HepG2 (cell line): ENCODE data around the gene FBXW12. TPM values are rescaled to one million over a fixed set of nuclear protein-coding genes. Genes with fewer than 3 reads are reported as not detected.

Source experiments
- CERS6 ChIP-seq: sonication (generic); formaldehyde crosslinking; IDR thresholded peaks from 2 replicates; pipeline ENCODE4 v1.5.0; 2020; ENCODE audit warnings: missing genetic modification reagents
- FOSL2 ChIP-seq: sonication (generic); formaldehyde crosslinking; IDR thresholded peaks from 2 replicates; pipeline ENCODE4 v1.4.0; 2020; ENCODE audit warnings: missing genetic modification reagents
- HIC2 ChIP-seq: sonication (generic); formaldehyde crosslinking; IDR thresholded peaks from 2 replicates; pipeline ENCODE4 v1.9.0; 2022; ENCODE audit warnings: low read depth, missing genetic modification reagents
- HNF4A ChIP-seq: sonication (generic); formaldehyde crosslinking; IDR thresholded peaks from 2 replicates; pipeline ENCODE4 v1.4.0; 2020; ENCODE audit warnings: missing genetic modification reagents
- HOXA3 ChIP-seq: sonication (generic); formaldehyde crosslinking; IDR thresholded peaks from 2 replicates; pipeline ENCODE4 v1.5.0; 2020; ENCODE audit warnings: missing genetic modification reagents
- ISX ChIP-seq: sonication (generic); formaldehyde crosslinking; conservative IDR thresholded peaks from 2 replicates; pipeline ENCODE4 v1.5.0; 2020; ENCODE audit warnings: missing genetic modification reagents
- KLF11 ChIP-seq: IDR thresholded peaks from 2 replicates; pipeline ENCODE4 v1.6.1; 2016; ENCODE audit warnings: missing compliant biosample characterization
- KMT2A ChIP-seq: sonication (generic); formaldehyde crosslinking; IDR thresholded peaks from 2 replicates; pipeline ENCODE4 v1.4.0; 2020; ENCODE audit warnings: missing genetic modification reagents
- MEIS1 ChIP-seq: sonication (generic); formaldehyde crosslinking; IDR thresholded peaks from 2 replicates; pipeline ENCODE4 v1.9.0; 2021; ENCODE audit warnings: mild to moderate bottlenecking, missing genetic modification reagents, moderate library complexity, borderline replicate concordance
- RXRA ChIP-seq: sonication (generic); formaldehyde crosslinking; IDR thresholded peaks from 2 replicates; pipeline ENCODE4 v1.5.1; 2020; ENCODE audit warnings: missing genetic modification reagents
- STAG1 ChIP-seq: sonication (generic); formaldehyde crosslinking; IDR thresholded peaks from 2 replicates; pipeline ENCODE4 v1.4.0; 2020; ENCODE audit warnings: missing genetic modification reagents
- ZBTB14 ChIP-seq: sonication (generic); formaldehyde crosslinking; IDR thresholded peaks from 2 replicates; pipeline ENCODE4 v1.4.0; 2020; ENCODE audit warnings: missing genetic modification reagents
- ZBTB40 ChIP-seq, 2 experiments: fragments of 450-650 bp in 1 of 2; sonication (generic) in 1 of 2; formaldehyde crosslinking in 1 of 2; IDR thresholded peaks; 2 replicates each; pipeline versions ENCODE4 v1.6.1 to v1.8.0; 2016 to 2022; ENCODE audit warnings: antibody characterized with exemption in 1 of 2, mild to moderate bottlenecking in 1 of 2, missing genetic modification reagents in 1 of 2
- ZBTB7B ChIP-seq: sonication (generic); formaldehyde crosslinking; IDR thresholded peaks from 2 replicates; pipeline ENCODE4 v1.4.0; 2020; ENCODE audit warnings: missing genetic modification reagents
- ZNF362 ChIP-seq: sonication (generic); formaldehyde crosslinking; IDR thresholded peaks from 2 replicates; pipeline ENCODE4 v1.4.0; 2020; ENCODE audit warnings: missing genetic modification reagents, mild to moderate bottlenecking, borderline replicate concordance
- polyA plus RNA-seq, 8 experiments: library from polyadenylated mRNA; depleted of rRNA in 3 of 8; stranded (reverse) in 7 of 8; unstranded in 1 of 8; fragments of >200 nt; fragmentation: Illumina TruSeq in 4 of 8; extraction: Trizol in 4 of 8; gene quantifications; 2 replicates each; pipeline versions ENCODE4 v1.2.1 to v1.2.3, GENCODE V29; 2011 to 2016; ENCODE audit warnings: low read depth in 4 of 8, missing spikeins in 1 of 8, mixed read lengths in 1 of 8; ENCODE audit not compliant: insufficient read depth in 1 of 8
- total RNA-seq, 5 experiments: library from RNA; depleted of rRNA; stranded (reverse); fragments of >200 nt; fragmentation: Illumina TruSeq; extraction: Trizol; gene quantifications; 2 replicates each; pipeline ENCODE4 v1.2.3, GENCODE V29; 2016; ENCODE audit warnings: low read depth in 1 of 5

FBXW12 gene
- total and polyA plus RNA-seq, 2 of the 13 experiments (the other 11 are each of a cell fraction or from before 2014, with no cell fraction given) = not detected

GRCh38 chr3:48426944-48427629, 55.1 kb downstream of the FBXW12 start (continued):
- TF ChIP-seq HIC2 = peak; percentile 98
- no peak for TF ChIP-seq CERS6 (CRISPR knock-in tag)
- TF ChIP-seq ZBTB7B (CRISPR knock-in tag) = peak; percentile 87; the same call in 1 of the 2 replicates
- peak; percentile 70 for TF ChIP-seq HNF4A (CRISPR knock-in tag)
- no peak for TF ChIP-seq STAG1 (CRISPR knock-in tag)
- no peak; the same call in 1 of the 2 replicates for TF ChIP-seq RXRA (CRISPR knock-in tag)
- no peak for TF ChIP-seq ISX (CRISPR knock-in tag)
- TF ChIP-seq ZBTB14 = no peak
- TF ChIP-seq HOXA3 (CRISPR knock-in tag) = no peak
- TF ChIP-seq MEIS1 (CRISPR knock-in tag) = no peak
- TF ChIP-seq FOSL2 (CRISPR knock-in tag) = peak; percentile 54
- TF ChIP-seq KLF11 (CRISPR knock-in tag) = no peak
- TF ChIP-seq KMT2A (CRISPR knock-in tag) = no peak
- TF ChIP-seq ZBTB40 (IDR thresholded peaks at IDR 0.05) = no peak
- no peak for TF ChIP-seq ZBTB40 (CRISPR knock-in tag; IDR thresholded peaks at IDR 0.05)
- TF ChIP-seq ZNF362 (CRISPR knock-in tag) = peak; percentile 33; the same call in 1 of the 2 replicates
